IPS DF 6.9 (cell line): ENCODE results near the gene MED25.
"Not testable (repeated sequence)": the region's sequence is repeated elsewhere in the genome, so short reads cannot be mapped to it uniquely, and the experiment has no call there.

Experiments
- DNase-seq: peaks from one replicate; pipeline ENCODE4 v3.0.0-alpha.2; 2013; ENCODE audit warnings: low read depth, low spot score
- H3K27ac ChIP-seq: one replicate; pipeline ENCODE4 v1.5.1; 2013; ENCODE audit warnings: low read length, control low read depth
- H3K27me3 ChIP-seq: 2 replicates; pipeline ENCODE4 v1.6.1; 2013; ENCODE audit warnings: mild to moderate bottlenecking, low read length; ENCODE audit not compliant: control insufficient read depth, insufficient read depth
- H3K36me3 ChIP-seq: 2 replicates; pipeline ENCODE4 v1.6.1; 2013; ENCODE audit warnings: low read length; ENCODE audit not compliant: control insufficient read depth, insufficient read depth
- H3K4me1 ChIP-seq: 2 replicates; pipeline ENCODE4 v1.6.1; 2013; ENCODE audit warnings: low read length; ENCODE audit not compliant: control insufficient read depth, insufficient read depth
- H3K4me3 ChIP-seq: 2 replicates; pipeline ENCODE4 v1.5.1; 2013; ENCODE audit warnings: mild to moderate bottlenecking, low read length
- H3K9me3 ChIP-seq: 2 replicates; pipeline ENCODE4 v1.6.1; 2013; ENCODE audit warnings: low read length, inconsistent platforms; ENCODE audit not compliant: control insufficient read depth, insufficient read depth
- WGBS: extraction: QIAGEN DNeasy Blood & Tissue Kit; methylation state at CpG from one replicate; pipeline ENCODE4 v1.1.7; 2013; ENCODE audit warnings: mixed read lengths, missing lambda C conversion rate; ENCODE audit not compliant: insufficient read length, insufficient coverage; 5-methylcytosine and 5-hydroxymethylcytosine counted together

The MED25 gene

GRCh38 chr19:49816590-49816989 lies 1.5 kb upstream of the MED25 start:
- Histone ChIP-seq H3K27ac (no peak overlapping the region), H3K27me3 (no peaks in the 10 kb centered on the region), H3K4me3 (no peak overlapping the region), H3K4me1 (0 out of 2 replicates have a peak, but pooled peaks cover 1% of the 10 kb centered on the region), H3K9me3 (no peaks in the 10 kb centered on the region), H3K36me3 (no peaks in the 10 kb centered on the region)
- no peak for DNase-seq
- no CpG with 5 or more reads among the region's 14 CpGs for WGBS

GRCh38 chr19:49818649-49819370 lies 721 bp downstream of the MED25 start:
- DNase-seq: no peak
- Histone ChIP-seq H3K9me3 (no peaks in the 10 kb centered on the region), H3K4me3 (peak overlapping the region; percentile 71; the same call in 1 of the 2 replicates), H3K36me3 (no peaks in the 10 kb centered on the region; the same call in 1 of the 2 replicates), H3K27ac (no peak overlapping the region), H3K27me3 (no peaks in the 10 kb centered on the region), H3K4me1 (0 out of 2 replicates have a peak, but pooled peaks cover 1% of the 10 kb centered on the region)
- no CpG with 5 or more reads among the region's 16 CpGs for WGBS

GRCh38 chr19:49819452-49820115 lies 1.5 kb downstream of the MED25 start:
- WGBS: no CpG with 5 or more reads among the region's 7 CpGs
- not testable (repeated sequence) for DNase-seq, H3K9me3 ChIP-seq, H3K4me3 ChIP-seq, H3K36me3 ChIP-seq, H3K27me3 ChIP-seq, H3K27ac ChIP-seq, H3K4me1 ChIP-seq

- no peak for DNase-seq
- no CpG with 5 or more reads among the region's 10 CpGs for whole genome bisulfite sequencing
Measured at GRCh38 chr19:49820125-49820524, 2.0 kb downstream of the MED25 start.

GRCh38 chr19:49823472-49823871 lies 5.4 kb downstream of the MED25 start:
- no peak overlapping the region for H3K4me3 ChIP-seq
- DNase-seq: no peak
- H3K36me3 ChIP-seq: no peaks in the 10 kb centered on the region; the same call in 1 of the 2 replicates
- no peaks in the 10 kb centered on the region for H3K27me3 ChIP-seq
- H3K27ac ChIP-seq: no peak overlapping the region
- no peaks in the 10 kb centered on the region for H3K9me3 ChIP-seq
- 0 out of 2 replicates have a peak, but pooled peaks cover 1% of the 10 kb centered on the region for H3K4me1 ChIP-seq
- WGBS: no CpG with 5 or more reads among the region's 12 CpGs

More at GRCh38 chr19:49820125-49820524, 2.0 kb downstream of the MED25 start:
- Histone ChIP-seq H3K4me3 (no peak overlapping the region), H3K9me3 (no peaks in the 10 kb centered on the region), H3K27me3 (no peaks in the 10 kb centered on the region), H3K4me1 (0 out of 2 replicates have a peak, but pooled peaks cover 1% of the 10 kb centered on the region), H3K27ac (no peak overlapping the region), H3K36me3 (no peaks in the 10 kb centered on the region; the same call in 1 of the 2 replicates)

GRCh38 chr19:49824662-49825061 lies 6.6 kb downstream of the MED25 start:
- no CpG with 5 or more reads among the region's 6 CpGs for WGBS
- no peak overlapping the region for H3K4me3 ChIP-seq
- H3K36me3 ChIP-seq: no peaks in the 10 kb centered on the region; the same call in 1 of the 2 replicates
- no peaks in the 10 kb centered on the region for H3K4me1 ChIP-seq
- H3K27ac ChIP-seq: no peak overlapping the region
- H3K27me3 ChIP-seq: no peaks in the 10 kb centered on the region
- DNase-seq: no peak
- no peaks in the 10 kb centered on the region for H3K9me3 ChIP-seq

GRCh38 chr19:49827034-49827433 lies 8.9 kb downstream of the MED25 start:
- Histone ChIP-seq H3K36me3 (peaks cover 4% of the 10 kb centered on the region), H3K27me3 (no peaks in the 10 kb centered on the region), H3K4me3 (no peak overlapping the region), H3K9me3 (no peaks in the 10 kb centered on the region), H3K4me1 (no peaks in the 10 kb centered on the region), H3K27ac (no peak overlapping the region)
- no CpG with 5 or more reads among the region's 14 CpGs for WGBS
- no peak for DNase-seq

GRCh38 chr19:49829200-49829599 lies 11.1 kb downstream of the MED25 start:
- Histone ChIP-seq H3K36me3 (peaks cover 9% of the 10 kb centered on the region), H3K4me1 (no peaks in the 10 kb centered on the region), H3K9me3 (no peaks in the 10 kb centered on the region), H3K4me3 (no peak overlapping the region), H3K27me3 (no peaks in the 10 kb centered on the region), H3K27ac (no peak overlapping the region)
- no peak for DNase-seq
- no CpG with 5 or more reads among the region's 8 CpGs for WGBS

- no peak overlapping the region for H3K27ac ChIP-seq
- H3K4me3 ChIP-seq: no peak overlapping the region
- peaks cover 9% of the 10 kb centered on the region for H3K36me3 ChIP-seq
- H3K27me3 ChIP-seq: no peaks in the 10 kb centered on the region
- no CpG with 5 or more reads among the region's 18 CpGs for WGBS
- no peaks in the 10 kb centered on the region for H3K9me3 ChIP-seq
- no peaks in the 10 kb centered on the region for H3K4me1 ChIP-seq
- DNase-seq: no peak
Measured at GRCh38 chr19:49829721-49830120, 11.6 kb downstream of the MED25 start.

- H3K36me3 ChIP-seq: peaks cover 11% of the 10 kb centered on the region
- H3K4me3 ChIP-seq: no peak overlapping the region
- no peak for DNase-seq
- H3K9me3 ChIP-seq: no peaks in the 10 kb centered on the region
- H3K27me3 ChIP-seq: no peaks in the 10 kb centered on the region
- no CpG with 5 or more reads among the region's 12 CpGs for WGBS
- H3K4me1 ChIP-seq: no peaks in the 10 kb centered on the region
- no peak overlapping the region for H3K27ac ChIP-seq
Measured at GRCh38 chr19:49830766-49831165, 12.7 kb downstream of the MED25 start.
